Glutamatergic neuron (in vitro differentiated cells): ENCODE results near the gene CD96. TPM values are rescaled to one million over a fixed set of nuclear protein-coding genes. Genes with fewer than 3 reads are reported as not detected.

Experiments used
- DNase-seq: peaks from one replicate; pipeline ENCODE4 v3.0.0; 2022
- H3K27ac Mint-ChIP-seq: one replicate; pipeline ENCODE4 v1.8.0; 2020; ENCODE audit warnings: mild to moderate bottlenecking, mixed read lengths, inconsistent platforms; ENCODE audit not compliant: unreplicated experiment
- H3K27me3 Mint-ChIP-seq: one replicate; pipeline ENCODE4 v1.8.0; 2020; ENCODE audit warnings: mild to moderate bottlenecking, moderate library complexity, mixed read lengths, inconsistent platforms; ENCODE audit not compliant: unreplicated experiment
- H3K36me3 Mint-ChIP-seq: one replicate; pipeline ENCODE4 v1.8.0; 2020; ENCODE audit warnings: mild to moderate bottlenecking, mixed read lengths, inconsistent platforms; ENCODE audit not compliant: unreplicated experiment
- H3K4me1 Mint-ChIP-seq: one replicate; pipeline ENCODE4 v1.8.0; 2020; ENCODE audit warnings: mild to moderate bottlenecking, low read depth, mixed read lengths, inconsistent platforms; ENCODE audit not compliant: unreplicated experiment
- H3K4me3 Mint-ChIP-seq: one replicate; pipeline ENCODE4 v1.8.0; 2020; ENCODE audit warnings: mild to moderate bottlenecking, mixed read lengths, inconsistent platforms; ENCODE audit not compliant: unreplicated experiment
- H3K9me3 Mint-ChIP-seq: one replicate; pipeline ENCODE4 v1.8.0; 2020; ENCODE audit warnings: mild to moderate bottlenecking, moderate library complexity, mixed read lengths, inconsistent platforms; ENCODE audit not compliant: unreplicated experiment
- CTCF ChIP-seq: fragments of 200-600 bp; sonication (generic); IDR thresholded peaks from one replicate; pipeline ENCODE4 v1.5.0; 2021; ENCODE audit not compliant: partially characterized antibody, unreplicated experiment
- long read RNA-seq: library from polyadenylated mRNA; unstranded; transcript quantifications from one replicate; pipeline ENCODE4 v2.0.0, GENCODE V29; 2020; ENCODE audit not compliant: unreplicated experiment
- total RNA-seq: library from RNA; stranded (reverse); fragmentation: NEBNext Ultra II Directional; extraction: Animal tissue kit (Norgen Biotek cat#: 25700); gene quantifications from one replicate; pipeline ENCODE4 v1.2.1, GENCODE V29; 2021; ENCODE audit not compliant: unreplicated experiment

CD96 gene
- total RNA-seq: not detected
- long read RNA-seq, partial matches to known transcripts: 0 of 1 reads
- long read RNA-seq, other reads (novel, unspliced or antisense): 1 of 1 reads

GRCh38 chr3:111541911-111542483 is at the start of gene CD96:
Gene CD96 (plus strand): TSS chr3:111542197. CDS start chr3:111542249, 52 bp downstream.
- H3K4me1 Mint-ChIP-seq: no peaks in the 10 kb centered on the region
- no peaks in the 10 kb centered on the region for H3K9me3 Mint-ChIP-seq
- no peaks in the 10 kb centered on the region for H3K27me3 Mint-ChIP-seq
- no peak for TF ChIP-seq CTCF
- DNase-seq: no peak
- H3K36me3 Mint-ChIP-seq: no peaks in the 10 kb centered on the region
- H3K4me3 Mint-ChIP-seq: no peak within 1 kb of the TSS
- H3K27ac Mint-ChIP-seq: no peak within 1 kb of the TSS

DNA sequence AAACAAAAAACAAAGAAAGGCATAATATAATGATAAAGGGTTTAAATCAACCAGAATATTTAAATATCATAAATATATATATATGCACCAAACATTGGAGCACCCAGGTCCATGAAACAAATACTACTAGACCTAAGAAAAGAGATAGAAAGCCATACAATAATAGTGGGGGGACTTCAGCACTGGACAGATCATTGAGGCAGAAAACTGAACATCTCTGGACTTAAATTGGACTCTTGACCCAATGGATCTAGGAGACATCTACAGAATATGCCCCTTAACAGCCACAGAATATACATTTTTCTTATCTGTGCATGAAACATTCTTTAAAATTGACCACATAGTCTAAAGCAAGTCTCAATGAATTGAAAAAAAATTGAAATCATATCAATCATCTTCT is 48.7 kb upstream of the CD96 start:
- no peak for TF ChIP-seq CTCF
- peaks cover 6% of the 10 kb centered on the region for H3K36me3 Mint-ChIP-seq
- no peak overlapping the region for H3K27ac Mint-ChIP-seq
- peaks cover 2% of the 10 kb centered on the region for H3K27me3 Mint-ChIP-seq
- H3K4me1 Mint-ChIP-seq: no peaks in the 10 kb centered on the region
- no peak for DNase-seq
- no peak overlapping the region for H3K4me3 Mint-ChIP-seq
- H3K9me3 Mint-ChIP-seq: no peaks in the 10 kb centered on the region

- no peak for DNase-seq
- no peak for TF ChIP-seq CTCF
- no peaks in the 10 kb centered on the region for H3K4me1 Mint-ChIP-seq
- no peaks in the 10 kb centered on the region for H3K9me3 Mint-ChIP-seq
- H3K27me3 Mint-ChIP-seq: peaks cover 2% of the 10 kb centered on the region
- H3K27ac Mint-ChIP-seq: no peak overlapping the region
- H3K36me3 Mint-ChIP-seq: no peaks in the 10 kb centered on the region
- H3K4me3 Mint-ChIP-seq: no peak overlapping the region
Observed at GRCh38 chr3:111496894-111497559, 45.0 kb upstream of the CD96 start.

DNA sequence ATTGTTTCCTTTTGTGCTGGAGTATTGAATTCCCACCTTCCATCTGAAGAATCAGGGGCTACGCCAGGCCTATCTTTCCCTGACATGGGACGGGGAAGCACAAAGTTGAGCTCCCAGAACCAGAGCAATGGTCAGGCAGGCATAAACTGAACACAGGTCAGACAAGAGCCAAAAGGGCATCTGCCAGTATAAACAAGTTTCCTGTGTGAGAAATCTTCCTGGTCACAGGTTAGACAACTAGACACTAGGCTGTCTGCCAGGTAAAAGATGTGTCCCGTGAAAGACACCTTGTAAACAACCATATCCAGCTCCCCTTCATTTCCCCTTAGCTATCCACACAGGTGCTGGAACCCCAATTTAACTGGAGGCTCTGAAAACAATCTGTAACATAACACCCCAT is 44.0 kb upstream of the CD96 start:
- Mint-ChIP-seq H3K4me3 (no peak overlapping the region), H3K27ac (no peak overlapping the region), H3K9me3 (no peaks in the 10 kb centered on the region), H3K27me3 (peaks cover 2% of the 10 kb centered on the region), H3K4me1 (no peaks in the 10 kb centered on the region), H3K36me3 (no peaks in the 10 kb centered on the region)
- DNase-seq: no peak
- no peak for TF ChIP-seq CTCF

DNA sequence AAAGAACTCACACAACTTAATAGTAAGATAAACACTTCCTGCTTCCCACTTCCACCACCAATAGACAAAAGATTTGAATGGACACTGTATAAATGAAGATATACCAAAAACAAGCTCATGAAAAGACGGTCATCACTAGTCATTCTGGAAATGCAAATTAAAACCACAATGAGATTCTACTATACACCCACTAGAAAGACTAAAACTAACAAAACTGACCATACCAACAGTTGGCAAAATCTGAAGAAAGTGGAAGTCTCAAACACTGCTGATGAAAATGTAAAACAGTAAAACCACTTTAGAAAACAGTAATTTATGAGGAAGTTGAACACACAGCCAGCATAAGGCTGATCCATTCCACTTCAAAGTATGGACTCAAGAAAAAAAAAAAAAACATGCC is 35.6 kb upstream of the CD96 start:
- H3K4me3 Mint-ChIP-seq: no peak overlapping the region
- DNase-seq: no peak
- no peak for TF ChIP-seq CTCF
- H3K27ac Mint-ChIP-seq: no peak overlapping the region
- no peaks in the 10 kb centered on the region for H3K27me3 Mint-ChIP-seq
- peaks cover 3% of the 10 kb centered on the region for H3K9me3 Mint-ChIP-seq
- H3K36me3 Mint-ChIP-seq: no peaks in the 10 kb centered on the region
- no peaks in the 10 kb centered on the region for H3K4me1 Mint-ChIP-seq
